Panc1 (cell line): ENCODE data around the gene MAP1LC3C. TPM values are rescaled to one million over a fixed set of nuclear protein-coding genes. Genes with fewer than 3 reads are reported as not detected.
A peak's percentile ranks its signal among the peaks of the same experiment; 100 is the strongest.
"Not testable (repeated sequence)": the region's sequence is repeated elsewhere in the genome, so short reads cannot be mapped to it uniquely, and the experiment has no call there.

Source experiments
- ATAC-seq: fragments of 200-7000 bp; cut with Tn5 transposase; 2 replicates; pipeline ENCODE4 v1.9.1; 2020; ENCODE audit warnings: mild to moderate bottlenecking, moderate library complexity
- BruUV-seq: library from RNA; stranded (reverse); fragments of 400-500 nt; replicated peaks from 2 replicates; lab custom pipeline; 2021; lab: Mats Ljungman, UMichigan
- CTCF ChIA-PET: fragments of 300-600 bp; sonication (Branson Sonifier 250); formaldehyde crosslinking; loops from one replicate; lab custom pipeline; 2022; ENCODE audit warnings: antibody characterized with exemption; lab: Charles Lee
- POLR2A ChIA-PET: fragments of 300-600 bp; sonication (Branson Sonifier 250); formaldehyde crosslinking; loops from one replicate; lab custom pipeline; 2022; ENCODE audit warnings: antibody characterized with exemption; lab: Charles Lee
- DNase-seq: peaks from one replicate; pipeline ENCODE4 v3.0.0-alpha.2; 2010; ENCODE audit warnings: low read depth, low spot score
- H3K27ac ChIP-seq: 2 replicates; pipeline ENCODE4 v1.5.1; 2011; ENCODE audit warnings: mild to moderate bottlenecking, low read length, inconsistent platforms
- H3K27me3 ChIP-seq: fragments of 200-500 bp; sonication (Bioruptor generic); 2 replicates; pipeline ENCODE4 v1.6.0; 2014; ENCODE audit warnings: low read length, inconsistent platforms; ENCODE audit not compliant: control insufficient read depth, insufficient read depth
- H3K36me3 ChIP-seq: fragments of 200-500 bp; sonication (Bioruptor generic); 2 replicates; pipeline ENCODE4 v1.5.1; 2014; ENCODE audit warnings: inconsistent platforms, mild to moderate bottlenecking, low read length, moderate library complexity; ENCODE audit not compliant: control insufficient read depth, insufficient read depth
- H3K4me1 ChIP-seq: 2 replicates; pipeline ENCODE4 v1.5.1; 2011; ENCODE audit warnings: inconsistent platforms, mild to moderate bottlenecking, low read length, moderate library complexity; ENCODE audit not compliant: control insufficient read depth, insufficient read depth
- H3K4me3 ChIP-seq, 2 experiments: 2 replicates each; pipeline ENCODE4 v1.5.1; 2011 to 2012; ENCODE audit warnings: low read depth in 2 of 2, low read length in 2 of 2, mild to moderate bottlenecking in 2 of 2, inconsistent platforms in 1 of 2, moderate library complexity in 1 of 2
- H3K9me3 ChIP-seq: fragments of 200-500 bp; sonication (Bioruptor generic); 2 replicates; pipeline ENCODE4 v1.5.1; 2014; ENCODE audit warnings: low read depth, mild to moderate bottlenecking, inconsistent platforms, low read length, moderate library complexity; ENCODE audit not compliant: control insufficient read depth, insufficient read depth
- POLR2AphosphoS5 ChIP-seq: IDR thresholded peaks from 2 replicates; pipeline ENCODE4 v1.6.1; 2012; ENCODE audit warnings: mild to moderate bottlenecking, low read depth, low read length, moderate library complexity
- SIN3A ChIP-seq: IDR thresholded peaks from 2 replicates; pipeline ENCODE4 v1.6.1; 2012; ENCODE audit warnings: low read depth, mild to moderate bottlenecking, low read length, moderate library complexity, borderline replicate concordance; ENCODE audit not compliant: insufficient read depth
- TCF7L2 ChIP-seq: IDR thresholded peaks from 2 replicates; pipeline ENCODE4 v1.6.1; 2011; ENCODE audit warnings: mild to moderate bottlenecking, low read depth, low read length, inconsistent platforms
- in situ Hi-C: cut with HindIII; loops from 2 replicates; pipeline ENCODE4 v1.10.0; 2016; ENCODE audit warnings: low sequenced_read_pairs, low pct_unique_long_range_greater_than_20kb
- intact Hi-C: fragments of 100-400 bp; cut with micrococcal nuclease; formaldehyde crosslinking; loops from one replicate; pipeline ENCODE4 v1.10.0; 2022; ENCODE audit not compliant: unreplicated experiment
- total RNA-seq: library from RNA; stranded (reverse); gene quantifications from one replicate; pipeline ENCODE4 v1.2.1, GENCODE V29; 2021; ENCODE audit not compliant: unreplicated experiment
- TF ChIP-seq, protein P1 (sequence below), 2 experiments: IDR thresholded peaks; 2 replicates each; pipeline ENCODE4 v1.6.1; 2011 to 2012; ENCODE audit warnings: low read depth in 2 of 2, control low read depth in 1 of 2, low read length in 1 of 2, mild to moderate bottlenecking in 1 of 2, moderate library complexity in 1 of 2; ENCODE audit not compliant: insufficient read depth in 1 of 2
- TF ChIP-seq, protein P2 (sequence below): fragments of 450-650 bp; IDR thresholded peaks from 2 replicates; pipeline ENCODE4 v1.5.1; 2017; ENCODE audit warnings: mild to moderate bottlenecking

Gene MAP1LC3C
- total RNA-seq, 1 experiment from 2014 or later = 0.21 TPM

DNA sequence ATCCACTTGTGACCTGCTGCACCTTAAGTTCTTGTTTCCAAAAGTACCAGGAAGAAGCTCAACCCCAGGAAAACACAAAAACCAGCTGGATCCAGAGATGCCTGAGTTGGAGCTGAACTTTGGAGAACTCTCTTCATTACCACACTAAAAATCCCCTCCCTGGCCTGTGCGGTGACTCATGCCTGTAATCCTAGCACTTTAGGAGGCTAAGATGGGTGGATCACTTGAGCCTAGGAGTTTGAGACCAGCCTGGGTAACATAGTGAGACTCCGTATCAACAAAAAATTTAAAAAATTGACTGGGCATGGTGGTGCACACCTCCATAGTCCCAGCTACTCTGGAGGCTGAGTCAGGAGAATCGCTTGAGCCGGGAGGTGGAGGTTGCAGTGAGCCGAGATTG is 6.2 kb downstream of the MAP1LC3C start:
- no TSS peak for BruUV-seq
- TF ChIP-seq, protein P1, sequence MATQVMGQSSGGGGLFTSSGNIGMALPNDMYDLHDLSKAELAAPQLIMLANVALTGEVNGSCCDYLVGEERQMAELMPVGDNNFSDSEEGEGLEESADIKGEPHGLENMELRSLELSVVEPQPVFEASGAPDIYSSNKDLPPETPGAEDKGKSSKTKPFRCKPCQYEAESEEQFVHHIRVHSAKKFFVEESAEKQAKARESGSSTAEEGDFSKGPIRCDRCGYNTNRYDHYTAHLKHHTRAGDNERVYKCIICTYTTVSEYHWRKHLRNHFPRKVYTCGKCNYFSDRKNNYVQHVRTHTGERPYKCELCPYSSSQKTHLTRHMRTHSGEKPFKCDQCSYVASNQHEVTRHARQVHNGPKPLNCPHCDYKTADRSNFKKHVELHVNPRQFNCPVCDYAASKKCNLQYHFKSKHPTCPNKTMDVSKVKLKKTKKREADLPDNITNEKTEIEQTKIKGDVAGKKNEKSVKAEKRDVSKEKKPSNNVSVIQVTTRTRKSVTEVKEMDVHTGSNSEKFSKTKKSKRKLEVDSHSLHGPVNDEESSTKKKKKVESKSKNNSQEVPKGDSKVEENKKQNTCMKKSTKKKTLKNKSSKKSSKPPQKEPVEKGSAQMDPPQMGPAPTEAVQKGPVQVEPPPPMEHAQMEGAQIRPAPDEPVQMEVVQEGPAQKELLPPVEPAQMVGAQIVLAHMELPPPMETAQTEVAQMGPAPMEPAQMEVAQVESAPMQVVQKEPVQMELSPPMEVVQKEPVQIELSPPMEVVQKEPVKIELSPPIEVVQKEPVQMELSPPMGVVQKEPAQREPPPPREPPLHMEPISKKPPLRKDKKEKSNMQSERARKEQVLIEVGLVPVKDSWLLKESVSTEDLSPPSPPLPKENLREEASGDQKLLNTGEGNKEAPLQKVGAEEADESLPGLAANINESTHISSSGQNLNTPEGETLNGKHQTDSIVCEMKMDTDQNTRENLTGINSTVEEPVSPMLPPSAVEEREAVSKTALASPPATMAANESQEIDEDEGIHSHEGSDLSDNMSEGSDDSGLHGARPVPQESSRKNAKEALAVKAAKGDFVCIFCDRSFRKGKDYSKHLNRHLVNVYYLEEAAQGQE (IDR thresholded peaks at IDR 0.05; ENCODE audit: insufficient read depth in 1 of 2, low read depth in 2 of 2, low read length in 1 of 2) = no peak
- no peak for TF ChIP-seq SIN3A
- no peak for TF ChIP-seq TCF7L2
- no peak for TF ChIP-seq POLR2AphosphoS5
- TF ChIP-seq, protein P2, sequence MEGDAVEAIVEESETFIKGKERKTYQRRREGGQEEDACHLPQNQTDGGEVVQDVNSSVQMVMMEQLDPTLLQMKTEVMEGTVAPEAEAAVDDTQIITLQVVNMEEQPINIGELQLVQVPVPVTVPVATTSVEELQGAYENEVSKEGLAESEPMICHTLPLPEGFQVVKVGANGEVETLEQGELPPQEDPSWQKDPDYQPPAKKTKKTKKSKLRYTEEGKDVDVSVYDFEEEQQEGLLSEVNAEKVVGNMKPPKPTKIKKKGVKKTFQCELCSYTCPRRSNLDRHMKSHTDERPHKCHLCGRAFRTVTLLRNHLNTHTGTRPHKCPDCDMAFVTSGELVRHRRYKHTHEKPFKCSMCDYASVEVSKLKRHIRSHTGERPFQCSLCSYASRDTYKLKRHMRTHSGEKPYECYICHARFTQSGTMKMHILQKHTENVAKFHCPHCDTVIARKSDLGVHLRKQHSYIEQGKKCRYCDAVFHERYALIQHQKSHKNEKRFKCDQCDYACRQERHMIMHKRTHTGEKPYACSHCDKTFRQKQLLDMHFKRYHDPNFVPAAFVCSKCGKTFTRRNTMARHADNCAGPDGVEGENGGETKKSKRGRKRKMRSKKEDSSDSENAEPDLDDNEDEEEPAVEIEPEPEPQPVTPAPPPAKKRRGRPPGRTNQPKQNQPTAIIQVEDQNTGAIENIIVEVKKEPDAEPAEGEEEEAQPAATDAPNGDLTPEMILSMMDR = no peak
- DNase-seq (no peak), ATAC-seq (0 out of 2 replicates have a peak, but pooled peaks have one; percentile 30)
- no peaks in the 10 kb centered on the region; the same call in 1 of the 2 replicates for H3K4me1 ChIP-seq
- in situ Hi-C loops (no loop called here), intact Hi-C loops (no loop called here)
- H3K27ac ChIP-seq = no peak overlapping the region
- POLR2A ChIA-PET = interaction anchor here (0.6 kb wide), 1 partner anchor 126 kb away, joined by 3 read pairs; no protein-coding TSS in a partner anchor
- no peaks in the 10 kb centered on the region for H3K27me3 ChIP-seq
- H3K9me3 ChIP-seq = no peaks in the 10 kb centered on the region
- CTCF ChIA-PET = no interaction called here
- no peak overlapping the region for H3K4me3 ChIP-seq
- no peaks in the 10 kb centered on the region for H3K36me3 ChIP-seq

DNA sequence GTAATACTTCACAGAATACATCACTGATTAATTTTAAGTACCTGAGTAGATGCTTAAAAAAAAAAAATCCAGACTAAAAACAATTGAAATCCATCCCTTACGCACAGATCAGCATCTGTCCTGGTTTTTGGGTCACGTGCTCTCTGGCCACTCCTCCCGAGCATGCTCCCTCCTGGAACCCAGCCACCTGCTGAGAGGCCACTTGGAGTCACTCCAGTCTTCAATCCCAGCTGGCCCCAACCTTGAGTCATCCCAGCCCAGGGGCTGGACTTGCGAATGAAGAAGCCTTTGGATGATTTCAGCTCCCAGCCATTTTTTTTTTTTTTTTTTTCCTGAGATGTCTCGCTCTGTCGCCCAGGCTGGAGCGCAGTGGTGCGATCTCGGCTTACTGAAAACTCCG is 8.9 kb downstream of the MAP1LC3C start:
- Histone ChIP-seq H3K27me3 (no peaks in the 10 kb centered on the region), H3K27ac (no peak overlapping the region), H3K9me3 (no peaks in the 10 kb centered on the region), H3K36me3 (no peaks in the 10 kb centered on the region), H3K4me1 (no peaks in the 10 kb centered on the region; the same call in 1 of the 2 replicates), H3K4me3 (no peak overlapping the region)
- ATAC-seq (no peak), DNase-seq (no peak)
- TF ChIP-seq, protein P1 (IDR thresholded peaks at IDR 0.05; ENCODE audit: insufficient read depth in 1 of 2, low read depth in 2 of 2, low read length in 1 of 2) = no peak
- TF ChIP-seq TCF7L2 (no peak), SIN3A (no peak), POLR2AphosphoS5 (no peak)
- TF ChIP-seq, protein P2 = no peak
- intact Hi-C loops = no loop called here
- CTCF ChIA-PET = interaction anchor here (0.7 kb wide), 1 partner anchor 48 kb away, joined by 3 read pairs; no protein-coding TSS in a partner anchor
- in situ Hi-C loops = no loop called here
- no TSS peak for BruUV-seq
- POLR2A ChIA-PET = no interaction called here

DNA sequence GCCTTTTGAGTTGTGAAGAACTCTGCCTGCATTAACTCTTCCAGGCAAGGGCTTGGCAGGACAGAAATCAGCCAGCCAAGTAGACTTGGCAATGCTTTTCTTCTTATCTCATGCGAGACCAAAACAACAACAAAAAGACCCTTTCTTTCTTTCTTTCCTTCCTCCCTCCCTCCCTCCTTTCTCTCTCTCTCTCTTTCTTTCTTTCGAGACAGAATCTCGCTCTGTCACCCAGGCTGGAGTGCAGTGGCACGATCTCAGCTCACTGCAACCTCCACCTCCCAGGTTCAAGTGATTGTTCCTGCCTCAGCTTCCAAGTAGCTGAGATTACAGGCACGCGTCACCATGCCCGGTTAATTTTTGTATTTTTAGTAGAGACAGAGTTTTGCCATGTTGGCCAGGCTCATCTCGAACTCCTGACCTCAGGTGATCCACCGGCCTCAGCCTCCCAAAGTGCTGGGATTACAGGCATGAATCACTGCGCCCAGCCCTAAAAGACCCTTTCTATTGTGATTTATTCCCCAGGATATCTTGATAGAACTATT is 10.4 kb downstream of the MAP1LC3C start:
- H3K36me3 ChIP-seq, DNase-seq, H3K4me3 ChIP-seq, H3K27me3 ChIP-seq, H3K9me3 ChIP-seq, BruUV-seq, H3K27ac ChIP-seq, CTCF ChIA-PET, in situ Hi-C loops, H3K4me1 ChIP-seq, intact Hi-C loops, ATAC-seq, POLR2A ChIA-PET: not testable (repeated sequence)
